SK-N-SH (cell line): ENCODE results near the gene RHNO1.

Source experiments
- CTCF ChIP-seq: fragments of 200-600 bp; sonication (generic); IDR thresholded peaks from 2 replicates; pipeline ENCODE4 v1.6.1; 2017; ENCODE audit warnings: antibody characterized with exemption, mild to moderate bottlenecking, moderate library complexity
- FOXM1 ChIP-seq: IDR thresholded peaks from 2 replicates; pipeline ENCODE4 v1.4.0; 2012; ENCODE audit warnings: low read depth, mild to moderate bottlenecking

- no peak for TF ChIP-seq CTCF
- TF ChIP-seq FOXM1: no peak
Measured at GRCh38 chr12:2891240-2892053, 14.4 kb downstream of the RHNO1 start.
